ENCODE data around the gene NSUN2. TPM values are rescaled to one million over a fixed set of nuclear protein-coding genes. Genes with fewer than 3 reads are reported as not detected.

The NSUN2 gene
- total and polyA plus RNA-seq, 7 experiments from 2014 or later = 25.4 to 87.2 (median 60.1) TPM

DNA sequence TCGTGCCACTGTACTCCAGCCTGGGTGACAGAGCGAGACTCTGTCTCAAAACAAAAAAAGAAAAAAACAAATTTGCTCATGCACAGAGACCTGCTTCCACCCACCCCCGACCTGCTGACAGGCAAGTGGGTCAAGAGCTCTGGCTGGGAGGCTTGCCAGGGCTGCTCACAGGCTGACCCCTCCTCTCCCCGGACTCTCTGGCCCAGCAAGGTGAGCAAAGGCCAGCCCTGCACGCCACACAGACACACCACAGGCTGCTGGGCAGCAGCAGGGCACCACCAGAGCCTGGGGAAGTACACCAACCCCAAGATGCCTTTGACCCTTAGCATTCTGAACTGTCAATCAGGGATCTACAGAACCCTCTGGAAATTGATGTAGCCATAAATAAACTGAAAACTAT lies 29.2 kb downstream of the NSUN2 start:
- Mint-ChIP-seq H3K4me1 (peaks cover 0 to 3% (median 0%) of the 10 kb centered on the region in 7 donors), H3K4me3 (no peak overlapping the region), H3K36me3 (peaks cover 26 to 73% (median 33%) of the 10 kb centered on the region in 5 donors), H3K9me3 (no peaks in the 10 kb centered on the region), H3K27ac (no peak overlapping the region), H3K27me3 (no peaks in the 10 kb centered on the region)
- H3K9me3 ChIP-seq (ENCODE audit: control insufficient read depth in 2 of 3, low read length in 3 of 3) = no peaks in the 10 kb centered on the region
- ChIA-PET POLR2A (no interaction called here), CTCF (no interaction called here)
- ATAC-seq (no peak), DNase-seq (no peak)
- no peaks in the 10 kb centered on the region for H3K27me3 ChIP-seq (ENCODE audit: control insufficient read depth in 2 of 2, insufficient read depth in 2 of 2, low read length in 2 of 2)
- H3K4me3 ChIP-seq (ENCODE audit: low read length) = no peak overlapping the region
- intact Hi-C loops (cut with micrococcal nuclease) = no loop called here
- H3K36me3 ChIP-seq (ENCODE audit: control insufficient read depth in 2 of 3, insufficient read depth in 3 of 3, low read length in 3 of 3) = peaks cover 39 to 95% (median 40%) of the 10 kb centered on the region in 3 experiments
- no peaks in the 10 kb centered on the region for H3K4me1 ChIP-seq (ENCODE audit: control insufficient read depth in 2 of 2, insufficient read depth in 2 of 2, low read length in 2 of 2)
- H3K27ac ChIP-seq (ENCODE audit: low read depth, low read length) = no peak overlapping the region

GRCh38 chr5:6602441-6602840 lies 30.4 kb downstream of the NSUN2 start:
- ChIA-PET POLR2A (no interaction called here), CTCF (no interaction called here)
- intact Hi-C loops (cut with micrococcal nuclease) = no loop called here
- no peaks in the 10 kb centered on the region for H3K9me3 Mint-ChIP-seq
- Histone ChIP-seq H3K4me1 (ENCODE audit: control insufficient read depth in 2 of 2, insufficient read depth in 2 of 2, low read length in 2 of 2) (no peaks in the 10 kb centered on the region), H3K27ac (ENCODE audit: low read depth, low read length) (no peak overlapping the region), H3K4me3 (ENCODE audit: low read length) (no peak overlapping the region), H3K9me3 (ENCODE audit: control insufficient read depth in 2 of 3, low read length in 3 of 3) (no peaks in the 10 kb centered on the region), H3K36me3 (ENCODE audit: control insufficient read depth in 2 of 3, insufficient read depth in 3 of 3, low read length in 3 of 3) (peaks cover 34 to 95% (median 35%) of the 10 kb centered on the region in 3 experiments), H3K27me3 (ENCODE audit: control insufficient read depth in 2 of 2, insufficient read depth in 2 of 2, low read length in 2 of 2) (no peaks in the 10 kb centered on the region)
- no peak overlapping the region for H3K4me3 Mint-ChIP-seq
- H3K27ac Mint-ChIP-seq = no peak overlapping the region
- peaks cover 0 to 1% (median 0%) of the 10 kb centered on the region in 7 donors for H3K4me1 Mint-ChIP-seq
- no peak for ATAC-seq
- no peaks in the 10 kb centered on the region for H3K27me3 Mint-ChIP-seq
- DNase-seq = no peak
- H3K36me3 Mint-ChIP-seq = peaks cover 26 to 78% (median 36%) of the 10 kb centered on the region in 5 donors

GRCh38 chr5:6601816-6602215 lies 31.0 kb downstream of the NSUN2 start:
- H3K9me3 Mint-ChIP-seq = no peaks in the 10 kb centered on the region
- ATAC-seq (no peak), DNase-seq (no peak)
- CTCF ChIA-PET = no interaction called here
- intact Hi-C loops (cut with micrococcal nuclease) = no loop called here
- Histone ChIP-seq H3K27me3 (ENCODE audit: control insufficient read depth in 2 of 2, insufficient read depth in 2 of 2, low read length in 2 of 2) (no peaks in the 10 kb centered on the region), H3K9me3 (ENCODE audit: control insufficient read depth in 2 of 3, low read length in 3 of 3) (no peaks in the 10 kb centered on the region), H3K4me3 (ENCODE audit: low read length) (no peak overlapping the region), H3K36me3 (ENCODE audit: control insufficient read depth in 2 of 3, insufficient read depth in 3 of 3, low read length in 3 of 3) (peaks cover 28 to 92% (median 29%) of the 10 kb centered on the region in 3 experiments), H3K27ac (ENCODE audit: low read depth, low read length) (no peak overlapping the region), H3K4me1 (ENCODE audit: control insufficient read depth in 2 of 2, insufficient read depth in 2 of 2, low read length in 2 of 2) (no peaks in the 10 kb centered on the region)
- no peak overlapping the region for H3K4me3 Mint-ChIP-seq
- POLR2A ChIA-PET = no interaction called here
- peaks cover 26 to 78% (median 37%) of the 10 kb centered on the region in 5 donors for H3K36me3 Mint-ChIP-seq
- H3K4me1 Mint-ChIP-seq = peaks cover 0 to 2% (median 0%) of the 10 kb centered on the region in 7 donors
- no peaks in the 10 kb centered on the region for H3K27me3 Mint-ChIP-seq
- no peak overlapping the region for H3K27ac Mint-ChIP-seq

GRCh38 chr5:6601271-6601670 lies 31.6 kb downstream of the NSUN2 start:
- Histone ChIP-seq H3K27ac (ENCODE audit: low read depth, low read length) (no peak overlapping the region), H3K4me1 (ENCODE audit: control insufficient read depth in 2 of 2, insufficient read depth in 2 of 2, low read length in 2 of 2) (no peaks in the 10 kb centered on the region), H3K4me3 (ENCODE audit: low read length) (no peak overlapping the region), H3K36me3 (ENCODE audit: control insufficient read depth in 2 of 3, insufficient read depth in 3 of 3, low read length in 3 of 3) (peaks cover 25 to 87% (median 27%) of the 10 kb centered on the region in 3 experiments), H3K27me3 (ENCODE audit: control insufficient read depth in 2 of 2, insufficient read depth in 2 of 2, low read length in 2 of 2) (no peaks in the 10 kb centered on the region), H3K9me3 (ENCODE audit: control insufficient read depth in 2 of 3, low read length in 3 of 3) (no peaks in the 10 kb centered on the region)
- Mint-ChIP-seq H3K27ac (peak overlapping the region in 1 of 9 donors; percentile 18), H3K4me3 (no peak overlapping the region), H3K27me3 (no peaks in the 10 kb centered on the region), H3K9me3 (no peaks in the 10 kb centered on the region), H3K36me3 (peaks cover 26 to 80% (median 42%) of the 10 kb centered on the region in 5 donors), H3K4me1 (peaks cover 0 to 2% (median 0%) of the 10 kb centered on the region in 7 donors)
- POLR2A ChIA-PET = no interaction called here
- DNase-seq (no peak), ATAC-seq (no peak)
- CTCF ChIA-PET = no interaction called here
- intact Hi-C loops (cut with micrococcal nuclease) = no loop called here

GRCh38 chr5:6599739-6600138 lies 33.1 kb downstream of the NSUN2 start:
- Mint-ChIP-seq H3K4me1 (peaks cover 0 to 2% (median 0%) of the 10 kb centered on the region in 7 donors), H3K4me3 (no peak overlapping the region), H3K27ac (no peak overlapping the region), H3K27me3 (no peaks in the 10 kb centered on the region), H3K9me3 (no peaks in the 10 kb centered on the region), H3K36me3 (peaks cover 26 to 78% (median 38%) of the 10 kb centered on the region in 5 donors)
- CTCF ChIA-PET = no interaction called here
- H3K4me1 ChIP-seq (ENCODE audit: control insufficient read depth in 2 of 2, insufficient read depth in 2 of 2, low read length in 2 of 2) = no peaks in the 10 kb centered on the region
- POLR2A ChIA-PET = no interaction called here
- DNase-seq (no peak), ATAC-seq (no peak)
- intact Hi-C loops (cut with micrococcal nuclease) = no loop called here
- no peak overlapping the region for H3K27ac ChIP-seq (ENCODE audit: low read depth, low read length)
- H3K4me3 ChIP-seq (ENCODE audit: low read length) = no peak overlapping the region
- H3K9me3 ChIP-seq (ENCODE audit: control insufficient read depth in 2 of 3, low read length in 3 of 3) = no peaks in the 10 kb centered on the region
- H3K27me3 ChIP-seq (ENCODE audit: control insufficient read depth in 2 of 2, insufficient read depth in 2 of 2, low read length in 2 of 2) = no peaks in the 10 kb centered on the region
- peaks cover 23 to 72% (median 27%) of the 10 kb centered on the region in 3 experiments for H3K36me3 ChIP-seq (ENCODE audit: control insufficient read depth in 2 of 3, insufficient read depth in 3 of 3, low read length in 3 of 3)

GRCh38 chr5:6598351-6598900 lies 34.4 kb downstream of the NSUN2 start:
- POLR2A ChIA-PET = interaction anchor here (0.6 kb wide), 1 partner anchor 11 kb away, joined by 3 read pairs; no protein-coding TSS in a partner anchor

GRCh38 chr5:6597557-6597956 lies 35.3 kb downstream of the NSUN2 start:
- H3K4me3 Mint-ChIP-seq = no peak overlapping the region
- H3K36me3 Mint-ChIP-seq = peaks cover 23 to 69% (median 31%) of the 10 kb centered on the region in 5 donors

More at GRCh38 chr5:6598351-6598900, 34.4 kb downstream of the NSUN2 start:
- CTCF ChIA-PET = interaction anchor here (0.6 kb wide), 1 partner anchor 1257 kb away, joined by 3 read pairs; no protein-coding TSS in a partner anchor
- intact Hi-C loops (cut with micrococcal nuclease) = no loop called here
- Mint-ChIP-seq H3K27me3 (no peaks in the 10 kb centered on the region), H3K4me3 (no peak overlapping the region), H3K9me3 (no peaks in the 10 kb centered on the region), H3K27ac (peak overlapping the region in 3 of 9 donors; percentile 8 to 72 (median 40)), H3K36me3 (peaks cover 23 to 73% (median 31%) of the 10 kb centered on the region in 5 donors), H3K4me1 (peaks cover 0 to 2% (median 0%) of the 10 kb centered on the region in 7 donors)
- H3K9me3 ChIP-seq (ENCODE audit: control insufficient read depth in 2 of 3, low read length in 3 of 3) = no peaks in the 10 kb centered on the region
- ATAC-seq (no peak), DNase-seq (no peak)
- no peaks in the 10 kb centered on the region for H3K4me1 ChIP-seq (ENCODE audit: control insufficient read depth in 2 of 2, insufficient read depth in 2 of 2, low read length in 2 of 2)
- H3K27ac ChIP-seq (ENCODE audit: low read depth, low read length) = no peak overlapping the region
- no peaks in the 10 kb centered on the region for H3K27me3 ChIP-seq (ENCODE audit: control insufficient read depth in 2 of 2, insufficient read depth in 2 of 2, low read length in 2 of 2)
- no peak overlapping the region for H3K4me3 ChIP-seq (ENCODE audit: low read length)
- H3K36me3 ChIP-seq (ENCODE audit: control insufficient read depth in 2 of 3, insufficient read depth in 3 of 3, low read length in 3 of 3) = peaks cover 12 to 58% (median 15%) of the 10 kb centered on the region in 3 experiments

More at GRCh38 chr5:6597557-6597956, 35.3 kb downstream of the NSUN2 start:
- no peak overlapping the region for H3K4me3 ChIP-seq (ENCODE audit: low read length)
- no peaks in the 10 kb centered on the region for H3K9me3 ChIP-seq (ENCODE audit: control insufficient read depth in 2 of 3, low read length in 3 of 3)
- H3K36me3 ChIP-seq (ENCODE audit: control insufficient read depth in 2 of 3, insufficient read depth in 3 of 3, low read length in 3 of 3) = peaks cover 5 to 50% (median 15%) of the 10 kb centered on the region in 3 experiments
- H3K4me1 Mint-ChIP-seq = peaks cover 0 to 2% (median 0%) of the 10 kb centered on the region in 7 donors
- H3K27ac ChIP-seq (ENCODE audit: low read depth, low read length) = no peak overlapping the region
- no peak for DNase-seq
- no peak overlapping the region for H3K27ac Mint-ChIP-seq
- no peaks in the 10 kb centered on the region for H3K27me3 Mint-ChIP-seq
- no peak for ATAC-seq
- H3K4me1 ChIP-seq (ENCODE audit: control insufficient read depth in 2 of 2, insufficient read depth in 2 of 2, low read length in 2 of 2) = no peaks in the 10 kb centered on the region
- CTCF ChIA-PET = no interaction called here
- POLR2A ChIA-PET = interaction anchor here (0.6 kb wide), 1 partner anchor 12 kb away, joined by 3 read pairs; no protein-coding TSS in a partner anchor
- intact Hi-C loops (cut with micrococcal nuclease) = no loop called here
- H3K9me3 Mint-ChIP-seq = no peaks in the 10 kb centered on the region
- no peaks in the 10 kb centered on the region for H3K27me3 ChIP-seq (ENCODE audit: control insufficient read depth in 2 of 2, insufficient read depth in 2 of 2, low read length in 2 of 2)
